ENCODE data around the gene RABGGTA.

RABGGTA gene, protein sequence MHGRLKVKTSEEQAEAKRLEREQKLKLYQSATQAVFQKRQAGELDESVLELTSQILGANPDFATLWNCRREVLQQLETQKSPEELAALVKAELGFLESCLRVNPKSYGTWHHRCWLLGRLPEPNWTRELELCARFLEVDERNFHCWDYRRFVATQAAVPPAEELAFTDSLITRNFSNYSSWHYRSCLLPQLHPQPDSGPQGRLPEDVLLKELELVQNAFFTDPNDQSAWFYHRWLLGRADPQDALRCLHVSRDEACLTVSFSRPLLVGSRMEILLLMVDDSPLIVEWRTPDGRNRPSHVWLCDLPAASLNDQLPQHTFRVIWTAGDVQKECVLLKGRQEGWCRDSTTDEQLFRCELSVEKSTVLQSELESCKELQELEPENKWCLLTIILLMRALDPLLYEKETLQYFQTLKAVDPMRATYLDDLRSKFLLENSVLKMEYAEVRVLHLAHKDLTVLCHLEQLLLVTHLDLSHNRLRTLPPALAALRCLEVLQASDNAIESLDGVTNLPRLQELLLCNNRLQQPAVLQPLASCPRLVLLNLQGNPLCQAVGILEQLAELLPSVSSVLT

DNA sequence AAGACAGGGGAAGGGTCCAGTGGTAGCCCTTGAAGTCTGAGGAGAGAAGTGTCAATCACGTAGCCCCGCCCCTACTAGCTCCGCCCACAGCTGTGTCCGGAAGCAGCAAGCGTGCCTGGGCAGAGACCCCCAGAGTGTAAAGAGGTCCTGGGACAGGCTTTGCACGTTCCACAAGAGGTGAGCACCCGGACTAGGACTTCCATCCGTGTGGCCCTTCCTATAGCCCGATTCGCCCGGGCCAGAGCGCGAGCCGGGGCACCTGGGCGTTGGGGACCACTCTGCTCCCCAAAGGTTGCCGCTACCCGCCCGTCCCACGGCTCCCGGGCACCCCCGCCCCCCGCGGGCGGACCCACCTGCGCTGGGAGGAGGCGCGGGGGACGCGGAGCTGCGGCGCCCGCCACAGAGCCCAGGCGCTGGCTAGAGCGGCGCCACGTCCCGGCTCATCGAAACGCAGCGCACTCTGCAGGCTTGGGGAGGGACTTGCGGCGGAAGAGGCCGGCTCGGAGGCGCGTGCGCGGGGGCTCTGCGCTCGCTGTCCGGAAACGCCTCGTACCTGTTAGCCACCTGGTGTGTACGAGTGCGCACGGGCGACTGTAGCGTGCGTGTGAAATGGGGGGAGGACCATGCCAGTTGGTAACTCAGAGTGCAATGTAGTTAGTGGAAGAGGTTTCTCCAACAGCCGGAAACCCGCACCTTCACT, at the start of gene RABGGTA:
Gene RABGGTA (minus strand): TSS at position 464 of the 700 bp plus-strand sequence. CDS start 482 bp downstream, outside the sequence.
- DNase-seq (ENCODE audit: low read depth, low spot score): peak; percentile 81
- peak within 1 kb of the TSS; percentile 100 for H3K27ac ChIP-seq

DNA sequence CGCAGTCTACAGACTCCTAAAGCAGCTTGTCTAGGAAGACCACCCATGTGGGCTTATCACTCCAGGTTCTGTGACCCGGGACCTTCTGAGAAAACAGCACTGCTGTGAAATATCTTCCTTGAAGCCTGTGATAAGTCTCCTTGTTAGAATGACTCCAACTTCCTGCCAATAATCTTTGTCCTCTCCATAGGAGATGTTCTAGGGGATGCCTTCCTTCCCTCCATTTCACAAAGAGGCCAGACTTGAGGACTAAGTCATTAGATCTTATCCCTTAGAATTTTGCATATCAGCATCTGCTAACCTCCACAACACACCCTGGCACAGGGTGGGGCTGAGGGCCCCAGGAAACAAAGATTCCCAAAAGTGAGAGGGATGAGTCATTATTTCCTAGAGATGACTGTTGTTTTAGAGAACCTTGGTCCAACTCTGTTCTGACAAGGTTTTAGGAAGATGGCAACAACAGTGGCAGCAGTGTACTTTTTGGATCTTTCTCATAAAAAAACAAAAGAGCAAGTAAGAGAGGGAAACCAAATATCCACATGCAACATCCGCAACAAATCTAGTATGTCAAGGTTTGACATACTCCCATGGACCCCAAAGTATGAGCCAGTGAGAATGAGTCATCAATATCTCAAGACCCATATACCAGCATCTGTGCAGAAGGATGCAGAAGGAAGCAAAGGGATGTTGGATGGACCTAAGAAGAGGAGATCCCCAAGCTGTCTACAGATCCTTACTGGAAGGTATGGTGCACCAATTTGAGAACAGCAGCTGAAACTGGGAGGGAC, 45.9 kb upstream of the RABGGTA start:
- no peak overlapping the region for H3K27ac ChIP-seq
- no peak for DNase-seq (ENCODE audit: low read depth, low spot score)

DNA sequence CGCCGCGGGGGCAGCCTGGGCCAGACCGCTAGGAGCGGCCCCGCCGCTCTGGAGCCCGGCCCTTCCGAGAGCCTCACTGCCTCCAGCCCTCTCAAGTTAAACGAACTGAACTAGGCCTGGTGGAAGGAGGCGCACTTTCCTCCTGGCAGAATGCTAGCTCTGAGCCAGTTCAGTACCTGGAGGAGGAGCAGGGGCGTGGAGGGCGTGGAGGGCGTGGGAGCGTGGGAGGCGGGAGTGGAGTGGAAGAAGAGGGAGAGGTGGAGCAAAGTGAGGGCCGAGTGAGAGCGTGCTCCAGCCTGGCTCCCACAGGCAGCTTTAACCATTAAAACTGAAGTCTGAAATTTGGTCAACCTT, 45.2 kb upstream of the RABGGTA start:
- no peak for DNase-seq (ENCODE audit: low read depth, low spot score)
- H3K27ac ChIP-seq: no peak overlapping the region

DNA sequence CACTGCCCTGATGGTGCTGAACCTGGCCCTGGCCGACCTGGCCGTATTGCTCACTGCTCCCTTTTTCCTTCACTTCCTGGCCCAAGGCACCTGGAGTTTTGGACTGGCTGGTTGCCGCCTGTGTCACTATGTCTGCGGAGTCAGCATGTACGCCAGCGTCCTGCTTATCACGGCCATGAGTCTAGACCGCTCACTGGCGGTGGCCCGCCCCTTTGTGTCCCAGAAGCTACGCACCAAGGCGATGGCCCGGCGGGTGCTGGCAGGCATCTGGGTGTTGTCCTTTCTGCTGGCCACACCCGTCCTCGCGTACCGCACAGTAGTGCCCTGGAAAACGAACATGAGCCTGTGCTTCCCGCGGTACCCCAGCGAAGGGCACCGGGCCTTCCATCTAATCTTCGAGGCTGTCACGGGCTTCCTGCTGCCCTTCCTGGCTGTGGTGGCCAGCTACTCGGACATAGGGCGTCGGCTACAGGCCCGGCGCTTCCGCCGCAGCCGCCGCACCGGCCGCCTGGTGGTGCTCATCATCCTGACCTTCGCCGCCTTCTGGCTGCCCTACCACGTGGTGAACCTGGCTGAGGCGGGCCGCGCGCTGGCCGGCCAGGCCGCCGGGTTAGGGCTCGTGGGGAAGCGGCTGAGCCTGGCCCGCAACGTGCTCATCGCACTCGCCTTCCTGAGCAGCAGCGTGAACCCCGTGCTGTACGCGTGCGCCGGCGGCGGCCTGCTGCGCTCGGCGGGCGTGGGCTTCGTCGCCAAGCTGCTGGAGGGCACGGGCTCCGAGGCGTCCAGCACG, 44.6 kb upstream of the RABGGTA start:
- no peak overlapping the region for H3K27ac ChIP-seq
- no peak for DNase-seq (ENCODE audit: low read depth, low spot score)

DNA sequence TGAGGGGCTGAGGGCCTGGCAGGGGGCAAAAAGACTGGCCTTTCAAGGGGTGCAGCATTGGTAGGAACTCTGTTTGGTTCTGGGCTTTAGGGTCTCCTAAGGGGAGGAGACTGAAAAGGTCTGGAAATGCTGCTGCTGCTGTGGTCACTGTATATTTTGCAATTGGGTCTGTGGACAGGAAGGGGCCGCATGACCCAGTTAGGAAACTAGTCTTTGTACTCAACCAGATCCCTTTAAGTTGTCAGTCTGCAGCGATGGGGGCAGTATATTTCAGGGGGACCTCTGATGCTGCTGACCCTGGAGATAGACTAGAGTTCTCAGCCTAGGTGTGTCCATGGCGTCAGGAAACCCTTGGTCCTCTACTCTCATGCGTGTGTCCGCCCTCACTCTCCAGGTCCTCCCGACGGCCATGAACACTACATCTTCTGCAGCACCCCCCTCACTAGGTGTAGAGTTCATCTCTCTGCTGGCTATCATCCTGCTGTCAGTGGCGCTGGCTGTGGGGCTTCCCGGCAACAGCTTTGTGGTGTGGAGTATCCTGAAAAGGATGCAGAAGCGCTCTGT, 43.9 kb upstream of the RABGGTA start:
- no peak overlapping the region for H3K27ac ChIP-seq
- no peak for DNase-seq (ENCODE audit: low read depth, low spot score)

DNA sequence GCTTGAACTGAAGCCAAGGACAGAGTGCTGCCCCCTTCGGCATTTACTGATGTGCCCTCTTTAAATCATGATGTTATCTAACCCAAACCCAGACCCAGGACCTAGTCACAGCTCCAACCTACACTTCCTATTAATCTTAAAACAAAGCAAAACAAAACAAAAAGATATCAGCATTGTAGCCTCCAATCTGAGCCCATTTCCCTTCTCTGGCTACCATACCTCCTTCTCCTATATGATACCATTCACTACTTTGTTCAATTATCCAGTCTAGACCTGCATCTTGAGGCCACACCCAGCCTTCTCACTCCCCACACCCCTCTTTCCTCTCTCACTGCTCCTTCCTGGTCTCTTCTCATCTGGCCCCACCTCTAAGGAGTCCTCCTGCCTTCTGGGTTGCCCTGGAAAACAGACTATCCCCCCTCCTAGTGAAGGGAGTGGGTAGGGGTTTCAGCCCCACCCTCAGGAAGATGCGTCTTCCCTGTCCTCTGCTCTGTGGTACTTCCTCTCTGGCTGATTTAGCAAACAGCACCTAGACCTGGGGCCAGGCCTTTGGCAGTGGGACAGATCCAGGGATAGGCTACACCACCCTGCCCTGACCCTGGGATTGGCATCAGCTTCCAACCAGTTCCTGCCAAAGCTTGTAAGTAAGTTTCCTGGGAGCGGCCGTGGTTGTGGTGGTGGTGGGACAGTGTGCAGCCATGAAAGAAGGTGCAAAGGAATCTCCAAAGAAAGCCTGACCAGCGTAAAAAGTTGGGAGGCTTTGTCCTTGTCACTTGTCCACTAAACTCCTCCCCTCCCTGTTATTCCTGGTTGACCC, 43.2 kb upstream of the RABGGTA start:
- no peak overlapping the region for H3K27ac ChIP-seq
- DNase-seq (ENCODE audit: low read depth, low spot score): no peak

DNA sequence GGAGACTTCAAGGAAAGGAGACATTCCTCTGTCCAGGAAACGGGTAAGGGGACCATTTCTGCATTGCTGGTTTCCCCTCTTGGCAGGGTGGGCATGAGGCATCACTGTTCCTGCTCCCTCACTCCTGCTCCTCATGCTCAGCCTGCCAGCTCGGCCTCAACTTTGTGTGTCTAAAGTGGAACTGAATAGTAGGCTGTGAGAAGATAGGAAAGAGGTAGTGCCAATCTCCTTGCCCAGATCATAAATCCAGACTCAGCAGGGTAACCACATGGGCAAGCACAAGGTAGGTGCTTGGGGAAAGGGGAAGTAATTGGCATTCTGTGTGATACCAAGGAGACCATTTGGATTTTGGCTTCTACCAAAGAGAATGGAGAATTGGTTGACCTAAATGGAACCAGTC, 42.5 kb upstream of the RABGGTA start:
- DNase-seq (ENCODE audit: low read depth, low spot score): no peak
- no peak overlapping the region for H3K27ac ChIP-seq

DNA sequence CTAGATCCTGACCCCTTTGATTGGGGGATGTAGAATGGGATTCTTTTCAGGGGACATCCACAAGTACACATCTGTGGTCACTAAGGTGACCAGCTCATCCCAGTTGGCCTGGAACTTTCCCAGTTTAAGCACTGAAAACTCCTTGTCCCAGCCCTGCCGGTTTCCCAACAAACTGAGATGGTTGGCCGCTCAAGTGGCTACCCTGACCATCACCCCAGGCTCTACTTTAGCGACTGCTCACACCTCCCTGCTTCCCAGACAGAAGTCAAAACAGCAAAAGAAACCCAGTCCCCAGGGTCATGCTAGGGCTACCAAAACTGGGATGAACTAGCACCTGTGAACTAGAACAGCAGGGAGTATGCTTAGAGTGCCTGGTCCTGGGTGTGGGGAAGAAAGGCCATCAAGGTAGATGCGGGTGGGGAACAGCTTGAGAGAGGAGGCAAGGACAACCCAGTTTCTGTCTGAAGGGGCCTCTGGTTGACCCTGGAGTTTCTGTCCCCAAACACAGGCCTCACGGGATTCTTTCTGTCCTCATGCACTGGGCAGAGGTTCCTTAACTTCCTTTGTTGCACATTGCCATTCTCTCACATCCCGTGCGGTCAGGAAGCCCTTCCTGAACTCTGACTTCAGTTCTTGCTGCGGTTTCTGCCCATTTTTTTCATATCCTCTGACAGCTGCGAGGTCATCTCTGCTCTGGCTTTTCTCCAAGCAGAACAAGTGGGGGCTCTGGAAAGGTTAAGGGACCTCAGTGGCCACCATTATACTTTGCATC, 41.5 kb upstream of the RABGGTA start:
- no peak for DNase-seq (ENCODE audit: low read depth, low spot score)
- no peak overlapping the region for H3K27ac ChIP-seq

DNA sequence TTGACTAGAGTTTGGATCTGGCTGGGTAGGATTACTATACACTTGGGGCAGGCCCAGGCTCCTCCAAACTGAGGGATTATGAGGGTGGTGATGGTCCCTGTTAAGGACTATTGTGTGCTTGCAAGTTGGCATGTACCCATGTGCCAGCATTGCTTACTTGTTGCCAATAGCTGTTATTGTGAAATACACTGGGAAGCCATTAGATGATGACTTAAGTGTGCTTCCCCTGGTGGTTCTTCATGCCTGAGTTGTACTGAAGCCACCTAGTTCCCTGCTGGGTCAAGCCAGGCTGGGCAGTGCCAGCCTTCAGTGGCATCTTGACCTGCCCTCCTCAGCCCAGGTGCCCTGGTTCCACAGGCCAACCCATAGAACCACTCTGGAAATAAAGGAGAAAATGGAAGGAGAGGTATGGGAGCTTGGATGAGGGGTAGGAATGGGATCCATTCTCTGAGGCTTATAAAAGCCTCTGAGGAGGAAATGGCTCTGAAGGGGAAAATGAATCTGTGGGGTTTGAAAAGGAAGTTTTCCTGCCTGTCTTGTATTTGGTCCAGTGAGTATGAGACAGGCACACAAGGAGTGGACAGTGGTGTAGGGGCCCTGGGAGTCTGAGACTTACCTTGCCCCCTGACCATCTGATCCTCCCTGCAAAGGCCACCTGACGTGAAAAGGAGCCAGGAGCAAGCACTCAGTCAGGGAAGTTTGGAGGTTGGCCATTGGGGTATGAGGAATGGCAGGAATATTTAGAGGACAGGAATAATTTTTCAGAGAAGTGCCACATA, 40.6 kb upstream of the RABGGTA start:
- H3K27ac ChIP-seq: peak overlapping the region; percentile 74
- no peak for DNase-seq (ENCODE audit: low read depth, low spot score)

DNA sequence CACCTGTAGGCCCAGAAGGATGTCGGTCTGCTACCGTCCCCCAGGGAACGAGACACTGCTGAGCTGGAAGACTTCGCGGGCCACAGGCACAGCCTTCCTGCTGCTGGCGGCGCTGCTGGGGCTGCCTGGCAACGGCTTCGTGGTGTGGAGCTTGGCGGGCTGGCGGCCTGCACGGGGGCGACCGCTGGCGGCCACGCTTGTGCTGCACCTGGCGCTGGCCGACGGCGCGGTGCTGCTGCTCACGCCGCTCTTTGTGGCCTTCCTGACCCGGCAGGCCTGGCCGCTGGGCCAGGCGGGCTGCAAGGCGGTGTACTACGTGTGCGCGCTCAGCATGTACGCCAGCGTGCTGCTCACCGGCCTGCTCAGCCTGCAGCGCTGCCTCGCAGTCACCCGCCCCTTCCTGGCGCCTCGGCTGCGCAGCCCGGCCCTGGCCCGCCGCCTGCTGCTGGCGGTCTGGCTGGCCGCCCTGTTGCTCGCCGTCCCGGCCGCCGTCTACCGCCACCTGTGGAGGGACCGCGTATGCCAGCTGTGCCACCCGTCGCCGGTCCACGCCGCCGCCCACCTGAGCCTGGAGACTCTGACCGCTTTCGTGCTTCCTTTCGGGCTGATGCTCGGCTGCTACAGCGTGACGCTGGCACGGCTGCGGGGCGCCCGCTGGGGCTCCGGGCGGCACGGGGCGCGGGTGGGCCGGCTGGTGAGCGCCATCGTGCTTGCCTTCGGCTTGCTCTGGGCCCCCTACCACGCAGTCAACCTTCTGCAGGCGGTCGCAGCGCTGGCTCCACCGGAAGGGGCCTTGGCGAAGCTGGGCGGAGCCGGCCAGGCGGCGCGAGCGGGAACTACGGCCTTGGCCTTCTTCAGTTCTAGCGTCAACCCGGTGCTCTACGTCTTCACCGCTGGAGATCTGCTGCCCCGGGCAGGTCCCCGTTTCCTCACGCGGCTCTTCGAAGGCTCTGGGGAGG, 39.5 kb upstream of the RABGGTA start, which contains the start of gene LTB4R:
Gene LTB4R (plus strand): TSS at position 857 of the 959 bp plus-strand sequence. CDS start 4,150 bp downstream, outside the sequence.
- peak within 1 kb of the TSS; percentile 74 for H3K27ac ChIP-seq
- no peak for DNase-seq (ENCODE audit: low read depth, low spot score)

DNA sequence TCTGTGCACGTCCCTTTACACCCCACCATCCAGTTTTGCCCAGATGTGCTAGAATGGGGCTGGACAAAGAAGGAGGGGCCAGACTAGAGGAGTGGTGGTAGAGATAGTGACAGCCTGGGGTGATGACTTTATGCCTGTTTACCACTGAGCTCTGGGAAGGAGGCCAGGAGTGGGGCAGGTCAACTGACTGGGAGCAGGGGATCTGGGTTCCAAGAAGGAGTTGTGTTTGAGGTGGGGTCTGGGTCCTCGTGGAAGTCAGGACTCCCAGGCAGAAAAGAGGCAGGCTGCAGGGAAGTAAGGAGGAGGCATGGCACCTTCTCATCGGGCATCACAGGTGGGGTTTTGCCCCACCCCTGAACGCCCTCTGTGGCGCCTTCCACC, 38.9 kb upstream of the RABGGTA start:
- no peak for DNase-seq (ENCODE audit: low read depth, low spot score)
- H3K27ac ChIP-seq: peak overlapping the region; percentile 74

DNA sequence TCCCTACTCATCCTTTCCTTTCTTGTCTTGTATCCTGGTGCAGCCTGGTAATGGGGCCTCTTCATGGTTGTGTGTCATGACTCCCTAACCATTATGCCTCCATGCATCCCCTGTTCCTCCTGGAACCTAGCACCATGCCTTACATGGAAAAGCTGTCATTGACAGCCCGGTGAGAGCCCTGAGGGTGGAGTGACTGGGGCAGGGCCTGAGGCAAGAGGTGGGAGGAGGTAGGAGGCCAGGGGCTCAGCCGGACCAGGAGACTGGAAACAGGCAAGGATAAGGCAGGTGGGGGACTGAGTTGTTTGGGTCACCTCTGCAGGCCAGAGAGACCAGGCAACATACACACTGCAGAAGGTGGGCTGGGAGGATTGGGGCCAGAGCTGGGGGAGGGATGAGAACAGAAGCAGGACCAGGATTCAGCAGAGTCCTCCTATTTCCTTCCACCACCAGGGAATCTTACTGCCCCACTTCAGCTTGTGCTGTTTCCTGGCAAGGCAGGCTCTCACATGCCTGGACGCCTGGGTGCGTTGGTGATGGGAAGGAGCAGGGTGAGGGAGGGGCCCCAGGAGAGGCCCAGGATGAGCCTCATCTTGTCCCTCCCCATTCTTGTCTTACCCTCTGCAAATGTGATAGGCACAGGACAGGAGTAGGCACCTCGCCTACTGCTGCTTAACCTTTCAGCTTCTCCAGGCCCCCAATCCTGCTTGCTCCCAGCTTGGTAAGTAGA, 38.3 kb upstream of the RABGGTA start, which contains the start of gene LTB4R2:
Gene LTB4R2 (plus strand): TSS at position 603 of the 727 bp plus-strand sequence. CDS start 525 bp downstream, outside the sequence.
- peak within 1 kb of the TSS; percentile 74 for H3K27ac ChIP-seq
- no peak for DNase-seq (ENCODE audit: low read depth, low spot score)

DNA sequence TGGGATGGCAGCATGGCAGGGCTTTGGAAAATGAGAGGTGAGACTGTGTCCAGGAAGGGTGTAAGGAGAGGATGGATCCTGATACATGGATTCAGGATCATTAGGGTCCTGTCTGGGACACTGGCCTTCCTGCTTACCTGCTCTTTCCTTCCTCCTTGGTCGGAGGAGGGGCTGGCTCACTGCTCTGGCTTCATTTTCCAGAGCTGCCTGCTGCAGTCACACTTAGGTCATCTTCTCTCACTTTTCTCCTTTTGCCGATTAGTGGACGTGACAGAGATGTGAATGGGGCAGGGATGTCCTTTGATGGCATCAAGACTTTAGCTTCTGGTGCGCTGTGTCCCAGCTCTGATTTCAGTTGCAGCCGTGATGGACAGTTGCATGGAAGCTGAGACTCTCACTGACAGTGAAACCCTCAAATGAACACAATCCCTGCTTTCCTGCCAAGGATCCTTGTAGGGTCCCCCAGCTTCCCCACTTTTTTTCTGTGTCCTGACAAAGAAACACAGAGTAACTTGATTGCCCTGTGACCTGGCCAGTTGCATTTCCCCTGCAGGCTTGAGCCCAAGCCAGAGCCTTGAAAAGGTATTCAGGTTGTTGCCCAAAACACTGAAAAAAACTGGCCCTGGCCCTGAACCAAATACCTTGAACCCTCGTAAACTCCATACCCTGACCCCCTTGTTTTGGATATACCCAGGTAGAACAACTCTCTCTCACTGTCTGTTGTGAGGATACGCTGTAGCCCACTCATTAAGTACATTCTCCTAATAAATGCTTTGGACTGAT, 37.1 kb upstream of the RABGGTA start:
- DNase-seq (ENCODE audit: low read depth, low spot score): no peak
- H3K27ac ChIP-seq: peak overlapping the region; percentile 74

DNA sequence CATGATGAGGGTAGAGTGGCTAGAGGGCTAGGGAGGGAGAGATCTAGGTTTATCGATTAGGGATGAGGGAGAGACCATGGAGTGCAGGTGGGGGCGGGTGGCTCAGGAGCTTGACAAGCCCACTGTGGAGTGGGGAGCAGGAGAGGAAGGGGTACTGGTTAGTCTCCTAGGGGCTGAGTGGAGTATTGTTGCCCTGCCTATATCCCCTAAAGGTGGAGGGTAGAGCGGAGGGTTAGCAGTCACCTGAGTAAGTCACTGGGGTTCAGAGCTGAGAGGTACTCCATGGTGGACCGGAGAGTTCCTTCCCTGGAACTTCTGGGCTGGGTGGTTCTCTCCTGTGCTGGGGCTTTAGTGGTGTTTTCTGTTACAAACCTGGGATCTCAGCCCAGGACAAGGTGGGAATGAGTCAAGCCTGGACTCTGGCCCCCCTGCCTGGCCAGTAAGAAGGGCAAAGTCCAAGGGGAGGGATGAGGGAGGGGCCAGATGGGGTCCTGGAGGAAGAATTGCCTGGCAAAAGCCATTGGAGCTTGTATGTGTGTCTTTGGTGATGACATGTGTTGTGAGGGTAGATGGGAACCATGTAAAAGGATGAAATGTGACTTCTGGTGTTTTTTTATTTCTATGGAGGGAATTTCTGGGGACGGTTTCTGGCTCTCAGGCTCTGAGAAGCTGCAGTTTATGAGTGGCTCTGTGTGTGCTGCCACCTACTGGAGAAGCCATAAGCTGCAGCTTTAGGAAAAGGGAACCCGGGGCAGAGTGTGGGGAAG, 36.4 kb upstream of the RABGGTA start, which contains the start of gene CIDEB:
Gene CIDEB (minus strand): TSS at position 403 of the 767 bp plus-strand sequence. CDS start 119 bp downstream, at position 284.
- no peak for DNase-seq (ENCODE audit: low read depth, low spot score)
- H3K27ac ChIP-seq: peak within 1 kb of the TSS; percentile 74
